Stimulated activated CD8-positive, alpha-beta memory T cell treated with anti-CD3 and anti-CD28 coated beads, Interleukin-15, amount 100 ng/mL, for 4 hours (primary cell): ENCODE measurements around the gene SOX15.
A peak's percentile ranks its signal among the peaks of the same experiment; 100 is the strongest.
"Not testable (repeated sequence)": the region's sequence is repeated elsewhere in the genome, so short reads cannot be mapped to it uniquely, and the experiment has no call there.

Experiments
- DNase-seq, 2 donors: peaks; one replicate each; pipeline ENCODE4 v3.0.0-alpha.2; 2020; ENCODE audit warnings: low read depth in 2 of 2

Gene SOX15

GRCh38 chr17:7610641-7611040 is 20.7 kb upstream of the SOX15 start:
- no peak for DNase-seq

GRCh38 chr17:7606280-7606679 is 16.4 kb upstream of the SOX15 start:
- no peak for DNase-seq

GRCh38 chr17:7597561-7597960 is 7.7 kb upstream of the SOX15 start:
- not testable (repeated sequence) for DNase-seq

- DNase-seq: no peak
Observed at GRCh38 chr17:7593296-7593695, 3.4 kb upstream of the SOX15 start.

- no peak for DNase-seq
Observed at GRCh38 chr17:7592422-7593021, 2.6 kb upstream of the SOX15 start.

- DNase-seq: no peak
Observed at GRCh38 chr17:7591596-7591995, 1.7 kb upstream of the SOX15 start.

GRCh38 chr17:7590743-7591142 is 849 bp upstream of the SOX15 start:
- no peak for DNase-seq

GRCh38 chr17:7589204-7589868 is 558 bp downstream of the SOX15 start:
- DNase-seq: peak in 1 of 2 donors; percentile 38

GRCh38 chr17:7588553-7589203 is 1.2 kb downstream of the SOX15 start:
- no peak for DNase-seq

- no peak for DNase-seq
Observed at GRCh38 chr17:7587420-7588151, 2.3 kb downstream of the SOX15 start.

- no peak for DNase-seq
Observed at GRCh38 chr17:7586673-7587419, 3.0 kb downstream of the SOX15 start.

- DNase-seq: peak; percentile 87 to 89
Observed at GRCh38 chr17:7583253-7584109, 6.4 kb downstream of the SOX15 start, which contains the start of gene MPDU1. MPDU1 (plus strand) TSS chr17:7583852; CDS start chr17:7583863, 11 bp downstream.

- no peak for DNase-seq
Observed at GRCh38 chr17:7582396-7583252, 7.3 kb downstream of the SOX15 start.

- DNase-seq: no peak
Observed at GRCh38 chr17:7580604-7581575, 9.0 kb downstream of the SOX15 start.

GRCh38 chr17:7579834-7580603 is 9.9 kb downstream of the SOX15 start:
- no peak for DNase-seq

GRCh38 chr17:7579001-7579833 is 10.7 kb downstream of the SOX15 start, which contains the start of gene CD68:
CD68 (plus strand) TSS chr17:7579638; CDS start chr17:7579678, 40 bp downstream.
- DNase-seq: peak; percentile 45 to 62
